SH-SY5Y (cell line): Measurements from ENCODE around the gene NPW.

Experiments
- GATA2 ChIP-seq: IDR thresholded peaks from 2 replicates; pipeline ENCODE4 v1.6.1; 2011; ENCODE audit warnings: mild to moderate bottlenecking, low read depth, low read length
- GATA3 ChIP-seq: IDR thresholded peaks from 2 replicates; pipeline ENCODE4 v1.6.1; 2011; ENCODE audit warnings: low read depth, mild to moderate bottlenecking, low read length, moderate library complexity

GRCh38 chr16:1972490-1972877, 47.1 kb upstream of the NPW start:
- TF ChIP-seq GATA2: no peak
- TF ChIP-seq GATA3: no peak
